Renal pelvis (tissue), 4 donors: Measurements from ENCODE around the gene AKAP6. TPM values are rescaled to one million over a fixed set of nuclear protein-coding genes. Genes with fewer than 3 reads are reported as not detected.
"Not testable (repeated sequence)": the region's sequence is repeated elsewhere in the genome, so short reads cannot be mapped to it uniquely, and the experiment has no call there.

ENCODE experiments used
- DNase-seq: peaks from one replicate; pipeline ENCODE4 v3.0.0-alpha.2; 2013
- polyA plus RNA-seq, 3 donors: library from polyadenylated mRNA; unstranded; fragments of 120-200 nt; gene quantifications; one replicate each; pipeline ENCODE4 v1.2.1, GENCODE V29; 2013; ENCODE audit not compliant: insufficient read length in 3 of 3

AKAP6 gene
- polyA plus RNA-seq, 3 donors, result 2.2 to 4.6 (median 2.5) TPM

DNA sequence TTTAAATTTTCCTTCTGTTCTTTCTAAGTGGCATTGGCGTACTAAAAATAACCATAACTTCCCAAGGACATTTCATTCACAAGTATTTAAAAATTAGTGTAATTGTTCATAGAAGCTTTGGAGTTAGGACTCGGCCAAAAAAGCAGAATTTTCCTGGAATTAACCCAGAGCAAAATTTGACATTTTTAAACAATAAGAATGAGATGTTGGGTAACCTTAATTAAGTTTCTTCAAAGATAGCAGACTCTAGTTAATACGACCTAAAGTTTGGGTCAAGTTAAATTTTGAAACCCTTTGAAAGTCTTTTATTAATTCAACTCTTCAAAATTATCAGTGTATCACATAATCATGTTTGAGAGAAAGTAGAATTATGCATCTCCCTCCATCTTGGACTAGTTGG is 118.3 kb downstream of the AKAP6 start:
- no peak for DNase-seq

DNA sequence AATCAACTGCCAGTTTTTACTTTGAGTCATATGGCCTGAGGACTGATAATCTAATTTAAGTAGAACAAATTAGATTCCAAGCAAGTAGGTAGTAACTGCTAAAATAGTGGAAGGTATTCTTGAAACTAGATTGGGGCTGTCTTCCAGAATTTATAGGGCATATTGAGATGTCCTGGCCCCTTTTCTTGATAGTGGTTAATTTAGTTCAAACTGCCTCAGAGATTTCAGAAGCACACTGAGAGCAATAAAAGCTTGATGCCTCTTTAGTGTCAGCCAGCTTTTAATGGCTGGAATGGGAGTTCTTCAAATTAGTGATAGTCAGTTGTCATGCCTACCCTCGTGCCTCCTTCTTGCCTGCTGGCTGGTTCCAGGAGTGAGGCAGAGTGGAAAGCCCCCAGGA is 120.5 kb downstream of the AKAP6 start:
- no peak for DNase-seq

DNA sequence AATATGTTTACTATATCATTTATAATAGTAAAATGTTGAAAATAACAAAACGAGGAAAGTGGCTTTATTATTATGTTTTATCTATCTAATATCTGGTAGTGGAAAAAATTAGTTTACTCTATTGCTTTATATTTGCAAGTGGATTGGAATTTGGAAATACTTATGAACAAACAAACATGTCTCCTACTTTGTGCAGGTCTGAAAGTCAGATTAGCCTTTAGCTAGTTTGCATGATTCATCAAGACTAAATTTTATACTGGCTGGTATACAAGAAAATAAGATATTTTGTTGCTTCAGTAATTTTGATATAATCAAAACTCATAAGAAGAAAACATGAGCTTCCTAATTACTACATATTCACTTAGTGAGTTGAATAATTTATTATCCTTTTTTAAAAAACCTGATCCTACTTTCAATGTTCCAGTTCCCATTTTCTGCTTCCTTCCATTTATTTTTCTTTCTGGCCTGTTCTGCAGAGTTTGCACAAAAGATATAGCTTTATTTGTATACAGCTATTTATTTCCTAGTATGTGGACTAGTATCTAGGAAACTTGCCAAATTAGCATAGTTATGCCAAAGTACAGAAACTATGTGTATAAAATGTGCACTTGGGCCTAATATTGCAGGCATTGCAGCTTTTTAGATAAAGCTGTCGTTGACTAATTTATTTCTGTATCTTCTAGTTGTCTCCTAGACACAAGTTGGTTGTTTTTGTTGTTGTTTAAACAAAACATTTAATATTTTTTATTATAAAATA is 122.0 kb downstream of the AKAP6 start:
- peak; percentile 35 for DNase-seq

DNA sequence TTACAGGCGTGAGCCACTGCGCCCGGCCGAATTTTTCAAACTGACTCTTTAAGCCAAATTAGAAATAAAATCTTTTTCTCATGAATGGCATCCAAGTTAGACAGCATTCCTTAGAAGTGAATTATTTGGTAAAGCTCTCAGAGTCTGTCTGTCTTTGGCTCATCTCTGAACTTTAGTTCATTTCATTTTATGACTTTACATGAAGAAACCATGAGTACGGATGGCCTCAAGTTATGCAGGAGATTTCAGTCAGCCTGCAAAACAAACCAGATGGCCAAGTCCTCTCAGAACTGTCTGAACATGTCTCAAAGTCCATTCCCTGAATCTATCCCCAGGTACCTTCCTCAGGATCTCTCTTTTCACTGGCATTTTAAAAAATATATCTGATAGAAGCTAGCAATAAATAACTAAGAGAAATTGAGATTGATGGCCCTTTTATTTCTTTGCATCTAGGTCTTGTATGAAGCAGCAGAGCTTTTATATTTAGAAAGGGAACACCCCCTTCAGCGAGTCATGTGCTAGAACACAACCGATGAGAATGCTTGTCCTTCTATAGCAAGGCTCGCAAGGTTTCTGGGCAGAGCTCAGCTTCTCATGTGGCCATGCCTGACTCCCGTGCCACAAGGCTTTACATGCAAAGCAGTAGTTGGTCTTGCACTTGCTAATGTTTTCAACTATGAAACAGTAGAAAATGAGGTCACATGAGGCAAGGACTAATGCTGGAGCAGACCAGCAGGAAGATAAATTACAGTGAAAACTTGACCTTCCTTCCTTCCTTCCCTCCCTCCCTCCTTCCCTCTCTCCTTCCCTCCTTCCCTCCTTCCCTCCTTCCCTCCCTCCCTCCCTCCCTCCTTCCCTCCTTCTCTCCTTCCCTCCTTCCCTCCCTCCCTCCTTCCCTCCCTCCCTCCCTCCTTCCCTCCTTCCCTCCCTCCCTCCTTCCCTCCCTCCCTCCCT is 125.0 kb downstream of the AKAP6 start:
- DNase-seq, result no peak

DNA sequence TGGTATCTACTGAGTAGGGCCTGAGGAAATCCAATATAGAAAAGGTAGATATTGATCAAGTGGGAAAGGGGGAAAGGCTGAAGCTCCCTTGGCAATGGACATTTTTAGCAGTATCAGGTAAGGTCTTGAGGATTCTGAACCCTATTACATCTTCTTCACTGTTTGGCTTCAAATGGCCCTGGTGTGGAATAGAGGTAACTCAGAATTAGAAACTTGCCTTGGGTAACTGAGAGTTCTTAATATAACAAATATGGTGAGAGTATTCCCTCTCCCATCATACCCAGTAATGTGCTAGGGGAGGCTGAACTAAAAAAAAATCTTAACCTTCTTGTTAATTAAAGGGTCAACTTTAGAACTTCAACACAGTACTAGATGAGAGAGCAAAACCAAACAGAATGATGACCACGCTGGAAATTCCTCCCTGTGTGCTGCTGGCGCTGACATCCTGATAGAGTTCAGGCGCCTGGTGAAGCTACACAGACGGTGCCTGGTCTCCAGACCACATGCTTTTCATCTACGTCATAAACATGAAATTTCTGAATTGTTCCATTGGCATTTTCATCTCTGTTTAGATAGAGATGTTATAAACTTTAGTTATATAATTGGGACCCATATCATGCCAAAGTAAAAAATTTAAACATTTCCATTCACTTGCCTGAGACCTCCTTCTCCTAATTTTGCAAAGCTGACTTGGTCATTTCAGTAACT is 128.3 kb downstream of the AKAP6 start:
- DNase-seq, result no peak

DNA sequence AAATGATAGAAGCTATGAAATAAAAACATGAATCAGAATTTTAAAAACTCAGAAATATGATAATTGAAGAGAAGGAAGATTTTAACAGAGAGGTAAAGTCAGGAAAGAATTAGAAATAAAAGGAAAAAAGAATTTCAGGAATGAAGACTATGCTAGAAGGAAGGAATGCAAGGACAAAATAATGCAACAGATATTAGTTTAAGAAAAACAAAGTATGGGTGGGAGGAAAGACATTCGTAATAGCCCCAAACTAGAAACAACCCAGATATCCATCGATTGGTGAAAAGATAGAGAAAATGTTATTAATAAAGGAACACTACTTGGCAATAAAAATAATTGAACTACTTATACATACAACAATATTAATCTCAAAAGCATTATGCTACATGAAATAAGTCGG is 129.6 kb downstream of the AKAP6 start:
- DNase-seq, result no peak

DNA sequence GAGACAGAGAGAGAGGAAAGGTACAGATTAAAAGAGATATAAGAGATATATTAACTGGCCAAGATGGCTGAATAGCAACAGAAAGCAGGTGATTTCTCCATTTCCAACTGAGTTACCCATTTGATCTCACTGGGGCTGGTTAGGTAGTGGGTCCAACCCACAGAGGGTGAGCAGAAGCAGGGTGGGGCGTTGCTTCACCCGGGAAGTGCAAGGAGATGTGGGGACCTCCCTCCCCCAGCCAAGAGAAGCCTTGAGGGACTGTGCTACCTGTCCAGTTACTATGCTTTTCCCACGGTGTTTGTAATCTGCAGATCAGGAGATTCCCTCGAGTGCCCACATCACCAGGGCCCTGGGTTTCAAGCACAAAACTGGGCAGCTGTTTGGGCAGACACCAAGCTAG is 131.2 kb downstream of the AKAP6 start:
- no peak for DNase-seq

DNA sequence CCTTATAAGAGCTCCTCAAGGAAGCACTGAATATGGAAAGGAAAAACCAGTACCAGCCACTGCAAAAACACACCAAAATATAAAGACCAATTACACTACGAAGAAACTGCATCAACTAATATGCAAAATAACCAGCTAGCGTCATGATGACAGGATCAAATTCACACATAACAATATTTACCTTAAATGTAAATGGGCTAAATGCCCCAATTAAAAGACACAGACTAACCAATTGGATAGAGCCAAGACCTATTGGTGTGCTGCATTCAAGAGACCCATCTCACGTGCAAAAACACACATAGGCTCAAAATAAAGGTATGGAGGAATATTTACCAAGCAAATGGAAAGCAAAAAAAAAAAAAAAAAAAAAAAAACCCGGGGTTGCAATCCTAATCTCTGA is 133.5 kb downstream of the AKAP6 start:
- DNase-seq, result not testable (repeated sequence)

DNA sequence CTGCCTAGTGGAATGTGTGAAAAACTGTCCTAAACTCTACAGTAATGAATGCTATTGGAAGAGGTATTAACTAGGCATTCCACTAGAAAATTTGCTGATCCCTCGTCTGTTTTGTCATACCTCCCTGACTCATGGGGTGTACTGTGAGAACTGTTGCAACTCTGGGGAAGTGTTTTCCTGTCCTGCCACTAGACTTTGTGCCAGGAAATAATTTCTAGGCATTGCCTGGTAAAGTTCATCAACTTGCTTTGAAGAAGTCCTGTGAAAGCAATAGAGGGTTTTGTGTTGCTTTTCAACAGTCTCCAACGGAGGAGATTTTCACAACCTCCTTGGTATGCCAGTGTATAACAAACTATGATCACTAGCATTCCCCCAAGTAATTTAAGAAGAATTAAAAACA is 139.9 kb downstream of the AKAP6 start:
- DNase-seq, result no peak

DNA sequence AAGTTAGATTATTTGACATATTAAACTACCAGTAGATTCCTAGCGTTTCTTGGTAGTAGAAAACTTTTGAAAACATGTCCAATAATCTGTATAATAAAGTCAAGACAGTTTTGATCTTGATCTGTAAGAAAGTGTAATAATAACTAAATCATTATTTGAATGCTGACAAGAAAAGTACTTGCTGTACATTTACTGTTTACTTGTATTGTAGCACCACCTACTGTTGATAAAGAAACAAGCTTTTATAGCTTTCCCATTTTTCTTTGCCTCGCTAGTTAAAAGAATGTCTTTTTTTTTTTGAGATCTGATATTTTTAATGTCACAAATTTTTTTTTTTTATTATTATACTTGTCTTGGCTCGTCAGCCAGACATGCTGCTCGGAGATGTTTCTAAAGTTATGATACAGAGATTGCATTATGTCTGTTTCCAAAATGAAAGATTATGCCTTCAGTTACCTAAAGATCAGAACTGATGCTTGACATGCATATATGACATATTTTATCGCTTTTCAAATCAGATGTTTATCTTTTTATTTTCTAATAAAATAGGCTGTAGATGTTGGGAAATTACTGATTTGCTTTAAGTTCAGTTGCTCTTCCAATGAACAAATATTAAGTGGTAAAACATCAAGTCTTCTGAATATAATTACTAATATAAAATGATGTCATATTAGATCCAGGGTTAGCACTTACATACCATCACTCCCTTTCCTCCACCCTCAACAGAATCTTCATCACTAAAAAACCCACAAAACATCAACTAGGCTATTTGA is 140.5 kb downstream of the AKAP6 start:
- peak; percentile 54 for DNase-seq

DNA sequence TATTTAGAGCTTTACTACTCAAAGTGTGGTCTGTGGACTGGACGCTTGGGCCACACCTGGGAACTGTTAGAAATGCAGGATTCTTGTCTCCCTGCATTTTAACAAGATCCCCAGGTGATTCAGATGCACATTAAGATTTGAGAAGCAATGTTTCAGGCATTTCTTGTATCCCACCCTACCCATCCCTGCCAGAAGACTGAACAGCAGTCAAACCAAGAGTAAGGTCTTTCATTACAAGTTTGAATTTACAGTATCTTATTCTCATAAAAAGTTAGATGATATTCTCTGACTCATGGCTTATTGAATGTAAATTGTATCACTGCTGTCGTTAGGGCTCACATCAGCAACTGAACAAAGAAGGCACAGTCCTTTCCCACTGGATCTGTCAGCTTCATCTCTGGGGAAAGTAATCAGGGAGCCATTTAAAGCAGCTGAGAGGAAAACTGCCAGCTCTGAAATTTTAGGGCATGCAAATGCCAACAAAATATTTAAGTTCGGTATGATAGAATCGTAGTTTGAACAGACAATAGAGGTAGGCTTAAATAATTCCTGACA is 141.1 kb downstream of the AKAP6 start:
- DNase-seq, result no peak

DNA sequence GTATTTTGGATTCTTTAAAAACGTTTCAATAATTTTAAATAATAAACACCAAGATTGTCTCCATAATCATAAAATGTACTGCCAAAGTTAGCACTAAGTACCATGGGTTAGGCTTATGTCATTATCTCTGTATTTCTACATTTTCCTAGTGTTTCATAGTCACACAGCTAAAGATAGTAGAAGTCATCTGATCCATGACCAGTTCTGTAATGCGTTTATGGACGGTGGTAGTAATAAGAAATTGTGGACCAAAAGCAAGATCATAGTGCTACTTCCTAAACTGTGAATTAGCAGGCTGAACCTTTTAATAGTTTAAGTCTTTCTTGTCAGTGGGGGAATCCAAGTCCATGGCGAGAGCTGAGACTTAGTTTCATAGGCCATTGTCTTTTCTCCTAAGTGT is 142.1 kb downstream of the AKAP6 start:
- DNase-seq, result no peak

DNA sequence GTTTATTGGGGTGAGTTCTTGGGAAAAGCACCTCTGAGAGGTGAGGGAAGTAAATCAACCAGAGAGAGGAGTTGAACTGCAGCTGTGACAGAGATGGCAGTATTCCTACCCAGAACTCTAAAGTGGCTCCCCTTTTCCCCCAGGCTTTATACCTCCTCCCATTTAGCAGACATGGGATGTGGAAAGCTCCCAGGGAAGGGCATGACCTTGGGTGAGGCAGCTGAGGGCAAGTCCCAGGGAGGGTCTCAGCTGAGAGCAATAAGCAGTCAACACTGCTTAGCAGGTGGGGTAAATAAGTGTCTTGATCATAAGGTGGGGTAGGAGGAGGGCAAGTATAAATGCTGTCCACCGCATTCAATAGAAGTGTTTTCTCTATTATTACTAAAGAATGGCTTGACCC is 143.0 kb downstream of the AKAP6 start:
- DNase-seq, result no peak

DNA sequence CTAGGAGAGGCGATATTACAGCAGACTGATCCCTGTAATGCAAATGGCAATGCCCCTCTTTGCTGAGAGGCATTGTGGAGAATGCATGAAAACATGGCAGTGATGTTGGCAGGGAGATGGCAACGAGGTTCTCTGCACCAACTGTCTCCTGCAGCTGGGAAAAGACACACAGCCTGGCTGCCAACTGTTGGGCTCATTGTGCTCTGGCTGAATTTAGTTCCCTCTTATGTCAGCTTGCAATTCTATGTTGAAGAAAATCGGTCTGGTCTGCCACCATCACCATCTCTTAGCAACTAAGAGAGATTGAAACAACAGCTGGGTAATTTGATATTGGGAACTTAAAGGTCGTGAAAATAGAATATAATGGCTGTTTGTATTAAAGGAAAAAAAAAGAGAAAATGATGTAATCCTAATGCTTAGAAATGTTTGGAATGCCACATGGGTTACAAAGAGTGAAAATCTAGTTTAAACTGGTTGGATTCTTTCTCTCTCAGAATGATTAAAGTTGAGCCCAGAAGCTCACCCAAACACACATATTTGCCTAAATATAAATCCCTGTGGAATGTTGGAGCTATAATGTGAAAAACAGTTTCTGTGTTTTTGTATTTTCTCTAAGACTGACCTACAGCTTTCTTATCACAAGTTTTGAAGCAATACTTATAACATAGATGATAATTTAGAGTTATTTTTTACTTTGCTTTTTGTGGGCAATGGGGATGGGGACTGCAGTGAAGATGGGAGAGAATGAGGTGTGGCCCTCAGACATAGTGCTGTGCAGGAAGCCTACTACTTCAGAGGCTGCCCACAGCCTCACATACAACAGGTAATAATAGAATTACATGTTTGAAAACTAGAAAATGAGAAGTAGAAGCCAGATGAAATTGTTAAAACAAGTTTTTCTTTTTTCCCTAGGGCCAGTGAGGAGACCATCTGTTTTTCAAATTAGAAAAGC is 143.7 kb downstream of the AKAP6 start:
- peak; percentile 64 for DNase-seq

DNA sequence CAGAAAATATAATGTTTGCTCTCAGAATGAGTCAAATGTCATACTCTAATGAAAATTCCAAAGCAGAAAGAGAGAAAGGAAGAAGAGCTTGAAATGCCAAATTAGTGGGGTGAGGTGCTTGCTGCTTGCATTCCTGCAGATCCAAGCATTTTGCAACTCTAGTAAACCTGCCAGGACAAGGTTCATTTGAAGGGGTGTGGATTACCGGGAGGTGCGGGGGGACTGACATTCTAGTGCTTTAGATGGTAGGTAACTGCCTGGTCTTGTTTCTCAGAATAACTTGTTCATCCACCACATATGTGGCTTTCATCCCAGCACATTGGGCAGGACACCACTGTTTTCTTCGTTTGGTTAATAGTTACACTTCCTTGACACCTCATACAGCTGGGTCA is 144.4 kb downstream of the AKAP6 start:
- DNase-seq, result peak; percentile 71

DNA sequence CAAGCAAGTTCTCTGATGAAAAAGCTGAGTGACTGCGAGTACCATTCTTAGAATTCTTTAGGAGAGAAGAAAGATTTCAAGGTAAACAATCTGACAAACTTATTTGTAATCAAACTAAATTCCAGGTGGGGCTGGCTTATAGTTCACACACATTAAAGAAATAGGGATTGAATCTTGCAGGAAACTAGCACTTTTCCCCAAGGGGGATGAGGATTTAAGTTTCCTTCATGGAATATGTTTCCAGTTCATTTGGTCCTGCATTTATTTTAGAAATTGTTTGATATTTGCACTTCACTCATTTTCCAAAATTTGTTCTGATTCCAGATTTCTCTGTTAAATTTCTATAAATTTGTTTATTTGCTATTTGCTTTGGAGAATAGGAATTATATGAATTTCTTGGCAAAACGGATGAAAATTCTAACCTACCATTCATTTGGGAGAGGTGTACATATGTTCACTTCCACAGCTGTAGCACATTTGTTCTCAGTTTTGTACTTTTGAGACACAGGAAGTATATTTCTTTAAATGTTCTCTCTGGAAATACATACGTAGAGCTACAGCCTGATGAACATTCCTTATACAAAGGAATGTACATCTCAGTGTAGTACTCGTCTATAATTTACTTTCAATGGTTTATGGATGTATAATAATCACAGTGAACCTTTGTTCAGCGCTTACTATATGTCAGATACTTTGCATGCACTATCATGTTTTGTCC is 145.5 kb downstream of the AKAP6 start:
- DNase-seq, result no peak

DNA sequence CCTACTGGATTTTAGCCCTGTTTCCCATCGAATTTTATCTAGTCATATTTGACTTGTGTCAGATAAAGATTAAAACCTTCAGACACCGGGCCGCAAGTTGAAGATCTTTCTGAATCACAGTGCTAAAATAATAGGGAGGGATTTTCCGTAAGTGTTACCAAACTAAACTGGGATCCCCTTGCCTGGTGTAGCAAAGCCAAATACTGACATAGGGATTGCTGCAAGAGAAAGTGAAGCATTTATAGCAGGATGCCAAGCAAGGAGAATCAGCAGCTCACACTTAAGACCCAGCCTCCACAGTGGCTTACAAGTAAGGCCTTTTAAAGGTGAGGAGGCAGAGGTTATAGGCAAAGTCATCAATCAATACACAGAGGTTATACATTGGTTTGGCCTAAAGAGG is 147.4 kb downstream of the AKAP6 start:
- no peak for DNase-seq

DNA sequence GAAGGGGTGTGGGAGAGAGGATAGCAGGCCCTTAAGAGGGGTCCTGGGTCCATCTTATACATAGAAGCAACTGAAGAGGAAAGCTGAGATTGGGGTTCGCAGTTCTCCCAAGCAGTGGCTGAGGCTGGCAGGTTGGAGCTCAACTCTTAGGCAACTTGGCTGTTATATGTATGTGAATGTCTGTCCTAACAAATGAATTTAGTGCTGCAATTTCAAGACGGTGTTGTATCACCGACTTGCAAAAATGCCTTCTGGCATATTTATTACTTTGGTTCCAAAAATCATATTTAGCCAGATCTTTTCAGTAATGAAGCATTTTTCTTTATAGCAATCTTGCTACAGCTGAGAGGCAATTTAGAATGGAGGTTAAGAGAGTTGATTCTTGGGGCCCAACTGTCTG is 148.3 kb downstream of the AKAP6 start:
- no peak for DNase-seq

DNA sequence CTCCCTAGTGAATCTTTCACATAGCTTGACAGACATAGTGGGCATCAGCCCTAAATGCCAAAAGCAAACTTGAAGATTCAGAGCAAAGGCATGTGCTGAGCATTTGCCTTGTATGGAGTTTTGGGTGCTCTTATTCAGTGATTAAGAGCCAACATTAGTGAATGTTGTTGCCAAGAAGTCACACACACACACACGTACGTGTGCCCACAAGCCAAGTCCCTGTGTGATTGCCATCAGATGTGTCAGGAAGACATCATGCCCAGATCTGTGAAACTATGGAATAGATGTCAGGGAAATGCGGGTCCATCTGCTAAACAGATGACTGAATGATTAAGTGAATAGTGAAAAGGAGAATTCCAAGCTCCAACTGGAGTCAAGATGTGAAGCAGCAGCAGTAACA is 149.0 kb downstream of the AKAP6 start:
- no peak for DNase-seq

DNA sequence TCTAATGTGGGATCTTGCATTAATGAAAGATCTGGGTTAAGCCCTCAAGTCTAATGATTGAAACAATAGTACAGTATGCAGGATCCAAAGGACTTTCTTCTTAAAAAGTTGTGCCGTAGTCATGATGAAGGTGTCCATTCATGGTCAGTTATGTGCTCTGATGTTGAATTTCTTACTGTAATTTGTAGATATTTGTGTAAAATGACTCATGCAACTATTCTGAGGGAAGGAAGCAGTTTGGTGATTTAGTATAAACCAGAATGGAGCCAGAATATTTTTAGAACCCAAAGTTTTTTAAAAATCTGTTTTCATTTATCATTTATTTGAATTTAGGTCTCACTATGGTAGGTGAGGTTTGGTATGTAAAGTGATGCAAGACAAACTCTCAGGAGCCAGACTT is 151.2 kb downstream of the AKAP6 start:
- no peak for DNase-seq
